Left ventricle myocardium inferior (tissue), 1 donor: Measurements from ENCODE around the gene CPSF4. TPM values are rescaled to one million over a fixed set of nuclear protein-coding genes. Genes with fewer than 3 reads are reported as not detected.

Experiments used
- DNase-seq: peaks from one replicate; pipeline ENCODE4 v3.0.0-alpha.2; 2020
- H3K27ac ChIP-seq: fragments of 200-600 bp; replicated peaks from 2 replicates; pipeline ENCODE4 v1.8.0; 2021
- H3K27me3 ChIP-seq: fragments of 200-600 bp; 2 replicates; pipeline ENCODE4 v1.8.0; 2021; ENCODE audit warnings: low read depth
- H3K36me3 ChIP-seq: fragments of 200-600 bp; 2 replicates; pipeline ENCODE4 v1.8.0; 2021
- H3K4me1 ChIP-seq: fragments of 200-600 bp; 2 replicates; pipeline ENCODE4 v1.8.0; 2021
- H3K4me3 ChIP-seq: fragments of 200-600 bp; 2 replicates; pipeline ENCODE4 v1.8.0; 2021; ENCODE audit warnings: mild to moderate bottlenecking, moderate library complexity
- H3K9me3 ChIP-seq: fragments of 200-600 bp; replicated peaks from 2 replicates; pipeline ENCODE4 v1.8.0; 2021
- CTCF ChIP-seq: fragments of 200-600 bp; IDR thresholded peaks from 2 replicates; pipeline ENCODE4 v1.8.0; 2021; ENCODE audit warnings: antibody characterized with exemption, mild to moderate bottlenecking, borderline replicate concordance
- intact Hi-C: fragments of 100-400 bp; cut with micrococcal nuclease; formaldehyde crosslinking; loops from one replicate; pipeline ENCODE4 v1.11.0; 2022
- total RNA-seq: library from RNA; stranded (reverse); fragmentation: NEBNext Ultra II Directional; extraction: Animal tissue kit (Norgen Biotek cat#: 25700); gene quantifications from one replicate; pipeline ENCODE4 v1.2.1, GENCODE V29; 2021
- donor health status: DM: no; HTN: yes; CAD: no; lungs with severe emphysema.

The CPSF4 gene
- total RNA-seq, 1 donor from 2014 or later: 17.9 TPM

- intact Hi-C loops: no loop called here
These were observed 46.4 kb downstream of the CPSF4 start for GRCh38 chr7:99485094-99485493.

GRCh38 chr7:99489235-99489634 lies 50.5 kb downstream of the CPSF4 start:
- peaks cover 15% of the 10 kb centered on the region for H3K9me3 ChIP-seq
- no peak overlapping the region for H3K4me3 ChIP-seq
- intact Hi-C loops: no loop called here
- H3K27me3 ChIP-seq: no peaks in the 10 kb centered on the region
- TF ChIP-seq CTCF: no peak
- H3K36me3 ChIP-seq: peaks cover 47% of the 10 kb centered on the region
- DNase-seq: no peak
- H3K4me1 ChIP-seq: no peaks in the 10 kb centered on the region
- H3K27ac ChIP-seq: no peak overlapping the region

More at GRCh38 chr7:99485094-99485493, 46.4 kb downstream of the CPSF4 start:
- no peak for TF ChIP-seq CTCF
- no peak overlapping the region for H3K4me3 ChIP-seq
- no peaks in the 10 kb centered on the region for H3K27me3 ChIP-seq
- H3K4me1 ChIP-seq: no peaks in the 10 kb centered on the region
- H3K9me3 ChIP-seq: no peaks in the 10 kb centered on the region
- H3K36me3 ChIP-seq: peaks cover 27% of the 10 kb centered on the region
- no peak overlapping the region for H3K27ac ChIP-seq
- no peak for DNase-seq

GRCh38 chr7:99490878-99491277 lies 52.1 kb downstream of the CPSF4 start:
- Histone ChIP-seq H3K9me3 (peaks cover 31% of the 10 kb centered on the region), H3K27me3 (no peaks in the 10 kb centered on the region), H3K4me1 (no peaks in the 10 kb centered on the region), H3K4me3 (no peak overlapping the region), H3K27ac (no peak overlapping the region), H3K36me3 (peaks cover 53% of the 10 kb centered on the region)
- TF ChIP-seq CTCF: no peak
- DNase-seq: no peak
- intact Hi-C loops: no loop called here

GRCh38 chr7:99493823-99494222 lies 55.1 kb downstream of the CPSF4 start:
- no peak overlapping the region for H3K27ac ChIP-seq
- no peak for DNase-seq
- intact Hi-C loops: no loop called here
- H3K36me3 ChIP-seq: peaks cover 80% of the 10 kb centered on the region
- peaks cover 18% of the 10 kb centered on the region for H3K4me1 ChIP-seq
- H3K4me3 ChIP-seq: no peak overlapping the region
- H3K9me3 ChIP-seq: peaks cover 31% of the 10 kb centered on the region
- TF ChIP-seq CTCF: no peak
- no peaks in the 10 kb centered on the region for H3K27me3 ChIP-seq

GRCh38 chr7:99497766-99498545 lies 59.2 kb downstream of the CPSF4 start:
- TF ChIP-seq CTCF: no peak
- peaks cover 42% of the 10 kb centered on the region for H3K4me1 ChIP-seq
- intact Hi-C loops: no loop called here
- H3K36me3 ChIP-seq: peaks cover 57% of the 10 kb centered on the region
- no peak for DNase-seq
- H3K27me3 ChIP-seq: no peaks in the 10 kb centered on the region
- H3K9me3 ChIP-seq: peaks cover 29% of the 10 kb centered on the region
- peak overlapping the region; percentile 99 for H3K4me3 ChIP-seq
- H3K27ac ChIP-seq: no peak overlapping the region
